GM12865 (cell line): ENCODE results near the gene ENHO.
"Not testable (repeated sequence)": the region's sequence is repeated elsewhere in the genome, so short reads cannot be mapped to it uniquely, and the experiment has no call there.

Experiments
- DNase-seq: peaks from one replicate; pipeline ENCODE4 v3.0.0; 2010; ENCODE audit warnings: low read depth
- H3K4me3 ChIP-seq: 2 replicates; pipeline ENCODE4 v1.5.1; 2011; ENCODE audit warnings: mild to moderate bottlenecking, low read depth, low read length, control low read depth
- CTCF ChIP-seq: IDR thresholded peaks from 2 replicates; pipeline ENCODE4 v1.5.1; 2011; ENCODE audit warnings: low read length, control low read depth, low read depth, inconsistent platforms; ENCODE audit not compliant: insufficient read depth; ENCODE audit errors: missing control alignments

The ENHO gene

GRCh38 chr9:34540827-34541226 is 18.0 kb upstream of the ENHO start:
- DNase-seq = no peak
- H3K4me3 ChIP-seq = no peak overlapping the region
- TF ChIP-seq CTCF = no peak

- no peak overlapping the region for H3K4me3 ChIP-seq
- TF ChIP-seq CTCF = no peak
- no peak for DNase-seq
These were observed 13.9 kb upstream of the ENHO start for GRCh38 chr9:34536685-34537084.

GRCh38 chr9:34532041-34532440 is 9.3 kb upstream of the ENHO start:
- not testable (repeated sequence) for DNase-seq, H3K4me3 ChIP-seq

- no peak overlapping the region for H3K4me3 ChIP-seq
- no peak for DNase-seq
- TF ChIP-seq CTCF = no peak
These were observed 3.2 kb upstream of the ENHO start for GRCh38 chr9:34526026-34526425.

- no peak overlapping the region for H3K4me3 ChIP-seq
- no peak for TF ChIP-seq CTCF
- no peak for DNase-seq
These were observed 1.6 kb upstream of the ENHO start for GRCh38 chr9:34524349-34524748.

- no peak for TF ChIP-seq CTCF
- no peak for DNase-seq
- H3K4me3 ChIP-seq = no peak overlapping the region
These were observed 501 bp downstream of the ENHO start for GRCh38 chr9:34522091-34522887.

- no peak for DNase-seq
- H3K4me3 ChIP-seq = no peak overlapping the region
- no peak for TF ChIP-seq CTCF
These were observed 1.3 kb downstream of the ENHO start for GRCh38 chr9:34521406-34522045.
